ENCODE results near the gene KCTD10. TPM values are rescaled to one million over a fixed set of nuclear protein-coding genes. Genes with fewer than 3 reads are reported as not detected.

KCTD10 gene
- total RNA-seq, 1 experiment from 2014 or later = 45.9 TPM

GRCh38 chr12:109502332-109502731, 25.2 kb upstream of the KCTD10 start:
- Histone ChIP-seq H3K36me3 (ENCODE audit: low read depth) (peaks cover 9% of the 10 kb centered on the region; the same call in 1 of the 2 replicates), H3K9me3 (ENCODE audit: insufficient read depth, low read depth) (no peaks in the 10 kb centered on the region), H3K4me2 (no peak overlapping the region), H2AFZ (no peak overlapping the region), H3K4me1 (replicated peaks; ENCODE audit: insufficient read depth) (no peaks in the 10 kb centered on the region), H3F3A (ENCODE audit: insufficient read depth, low read depth) (no peaks in the 10 kb centered on the region), H3K27me3 (ENCODE audit: insufficient read depth, low read depth) (no peaks in the 10 kb centered on the region), H3K27ac (no peak overlapping the region), H3K79me2 (ENCODE audit: low read depth) (no peaks in the 10 kb centered on the region), H4K20me1 (ENCODE audit: insufficient read depth) (no peaks in the 10 kb centered on the region), H3K9me2 (ENCODE audit: insufficient read depth) (no peaks in the 10 kb centered on the region), H3K4me3 (no peak overlapping the region)
- POLR2A ChIA-PET (ENCODE audit: unreplicated experiment) = no interaction called here
- CTCF ChIA-PET = no interaction called here
- intact Hi-C loops (cut with micrococcal nuclease; ENCODE audit: unreplicated experiment) = no loop called here
- TF ChIP-seq CTCF (conservative IDR thresholded peaks at IDR 0.05) = no peak
- TF ChIP-seq EZH2 (IDR thresholded peaks at IDR 0.05; ENCODE audit: low read depth) = no peak
- DNase-seq = no peak
- no TSS peak for BruUV-seq (replicated peaks)

- no peak overlapping the region for H3K4me3 ChIP-seq
- no peaks in the 10 kb centered on the region for H3K9me2 ChIP-seq (ENCODE audit: insufficient read depth)
- no peaks in the 10 kb centered on the region for H3K79me2 ChIP-seq (ENCODE audit: low read depth)
- H3K4me1 ChIP-seq (replicated peaks; ENCODE audit: insufficient read depth) = no peaks in the 10 kb centered on the region
- TF ChIP-seq EZH2 (IDR thresholded peaks at IDR 0.05; ENCODE audit: low read depth) (no peak), CTCF (conservative IDR thresholded peaks at IDR 0.05) (no peak)
- ChIA-PET POLR2A (ENCODE audit: unreplicated experiment) (no interaction called here), CTCF (interaction anchor here (0.6 kb wide), 1 partner anchor 9 kb away, joined by 7 read pairs; no protein-coding TSS in a partner anchor)
- no peak overlapping the region for H3K4me2 ChIP-seq
- H3F3A ChIP-seq (ENCODE audit: insufficient read depth, low read depth) = no peaks in the 10 kb centered on the region
- H2AFZ ChIP-seq = no peak overlapping the region
- peaks cover 9% of the 10 kb centered on the region; the same call in 1 of the 2 replicates for H3K36me3 ChIP-seq (ENCODE audit: low read depth)
- no TSS peak for BruUV-seq (replicated peaks)
- no peaks in the 10 kb centered on the region for H3K27me3 ChIP-seq (ENCODE audit: insufficient read depth, low read depth)
- H3K27ac ChIP-seq = no peak overlapping the region
- intact Hi-C loops (cut with micrococcal nuclease; ENCODE audit: unreplicated experiment) = no loop called here
- no peaks in the 10 kb centered on the region for H3K9me3 ChIP-seq (ENCODE audit: insufficient read depth, low read depth)
- DNase-seq = no peak
- no peaks in the 10 kb centered on the region for H4K20me1 ChIP-seq (ENCODE audit: insufficient read depth)
Measured at GRCh38 chr12:109501299-109501698, 24.2 kb upstream of the KCTD10 start.

GRCh38 chr12:109500406-109501185, 23.5 kb upstream of the KCTD10 start:
- BruUV-seq (replicated peaks) = no TSS peak
- CTCF ChIA-PET = interaction anchor here (0.6 kb wide), 1 partner anchor 8 kb away, joined by 7 read pairs; no protein-coding TSS in a partner anchor
- H3K36me3 ChIP-seq (ENCODE audit: low read depth) = peaks cover 9% of the 10 kb centered on the region; the same call in 1 of the 2 replicates

More at GRCh38 chr12:109500406-109501185, 23.5 kb upstream of the KCTD10 start:
- Histone ChIP-seq H3K4me2 (no peak overlapping the region), H3K4me3 (no peak overlapping the region), H3K9me3 (ENCODE audit: insufficient read depth, low read depth) (no peaks in the 10 kb centered on the region), H3K27ac (no peak overlapping the region), H4K20me1 (ENCODE audit: insufficient read depth) (no peaks in the 10 kb centered on the region), H3F3A (ENCODE audit: insufficient read depth, low read depth) (no peaks in the 10 kb centered on the region), H3K4me1 (replicated peaks; ENCODE audit: insufficient read depth) (no peaks in the 10 kb centered on the region), H3K9me2 (ENCODE audit: insufficient read depth) (no peaks in the 10 kb centered on the region), H3K79me2 (ENCODE audit: low read depth) (no peaks in the 10 kb centered on the region), H3K27me3 (ENCODE audit: insufficient read depth, low read depth) (no peaks in the 10 kb centered on the region), H2AFZ (no peak overlapping the region)
- no peak for TF ChIP-seq CTCF (conservative IDR thresholded peaks at IDR 0.05)
- TF ChIP-seq EZH2 (IDR thresholded peaks at IDR 0.05; ENCODE audit: low read depth) = no peak
- POLR2A ChIA-PET (ENCODE audit: unreplicated experiment) = no interaction called here
- DNase-seq = no peak
- intact Hi-C loops (cut with micrococcal nuclease; ENCODE audit: unreplicated experiment) = no loop called here

Measured in PC-9 (cell line).